Heart left ventricle (tissue), 13 donors: Measurements from ENCODE around the gene PKN1.

ENCODE experiments used
- CTCF ChIP-seq, 12 donors: fragments of 200-600 bp; sonication (generic) in 4 of 12; IDR thresholded peaks; one replicate each; pipeline versions ENCODE4 v1.5.0 to v1.8.0; 2018 to 2022; ENCODE audit warnings: antibody characterized with exemption in 12 of 12, mild to moderate bottlenecking in 5 of 12
- POLR2A ChIP-seq, 2 donors: fragments of 450-650 bp; IDR thresholded peaks; one replicate each; pipeline ENCODE4 v1.6.1; 2017; ENCODE audit warnings: antibody characterized with exemption in 2 of 2, mild to moderate bottlenecking in 2 of 2, moderate library complexity in 2 of 2
- donor health status: ischemic (EF 13 %, LVEDD 7.1; RV severe dilation, severe dysfunction).
- donor health status: DM: no; HTN: yes; CAD: no.
- donor health status: DM: no; HTN: no; CAD: no.
- donor health status: ischemic (EF 25% LVEDD 6.9; RV normal size, moderate dysfunction).
- donor health status: ischemic (EF 25% LVEDD 5.7; RV mildly dilated, moderate dysfunction).
- donor health status: ischemic (EF 35%, LVEDD 5.7; RV mildly dilated, moderate dysfunction).
- donor health status: nonischemic (EF 11% LVEDD 7.7; RV severe dilation, severe dysfunction).
- donor health status: DM: yes; HTN: yes; CAD: no.
- donor health status: PGD.
- donor health status: ischemic (EF 29% LVEDD 5.4; RV normal size, mild dysfunction).
- donor health status: nonischemic (EF 23%, LVEDD 6.1; RV moderate dilation, normal function).

GRCh38 chr19:14514215-14514863 is 81.2 kb downstream of the PKN1 start:
- TF ChIP-seq CTCF (IDR thresholded peaks at IDR 0.05) (no peak), POLR2A (IDR thresholded peaks at IDR 0.05) (no peak)
